PFSK-1 (cell line): ENCODE results near the gene BLOC1S2.

ENCODE experiments used
- FOXP2 ChIP-seq: optimal IDR thresholded peaks from 2 replicates; pipeline ENCODE3; 2011; ENCODE audit warnings: borderline replicate concordance, control low read depth, inconsistent platforms; ENCODE audit not compliant: insufficient read depth; ENCODE audit errors: extremely low read length, extremely low read depth
- POLR2AphosphoS5 ChIP-seq: IDR thresholded peaks from 2 replicates; pipeline ENCODE4 v1.6.1; 2012; ENCODE audit warnings: low read depth, mild to moderate bottlenecking, control low read depth, low read length, moderate library complexity
- SIN3A ChIP-seq: IDR thresholded peaks from 2 replicates; pipeline ENCODE4 v1.6.1; 2012; ENCODE audit warnings: mild to moderate bottlenecking, low read length, moderate library complexity, borderline replicate concordance; ENCODE audit not compliant: insufficient read depth
- TAF1 ChIP-seq: IDR thresholded peaks from 2 replicates; pipeline ENCODE4 v1.6.1; 2012; ENCODE audit warnings: low read length, control low read depth, borderline replicate concordance; ENCODE audit not compliant: insufficient read depth
- TF ChIP-seq, protein P1 (sequence below), 2 experiments: IDR thresholded peaks; 2 replicates each; pipeline versions ENCODE4 v1.6.1 to v1.8.0; 2011 to 2012; ENCODE audit warnings: low read depth in 2 of 2, low read length in 2 of 2, control low read depth in 1 of 2, inconsistent platforms in 1 of 2, mild to moderate bottlenecking in 1 of 2, moderate library complexity in 1 of 2; ENCODE audit not compliant: insufficient read depth in 1 of 2

The BLOC1S2 gene

GRCh38 chr10:100245484-100246220, 40.8 kb downstream of the BLOC1S2 start:
- TF ChIP-seq SIN3A (no peak), FOXP2 (no peak), TAF1 (no peak), POLR2AphosphoS5 (no peak)
- TF ChIP-seq, protein P1, sequence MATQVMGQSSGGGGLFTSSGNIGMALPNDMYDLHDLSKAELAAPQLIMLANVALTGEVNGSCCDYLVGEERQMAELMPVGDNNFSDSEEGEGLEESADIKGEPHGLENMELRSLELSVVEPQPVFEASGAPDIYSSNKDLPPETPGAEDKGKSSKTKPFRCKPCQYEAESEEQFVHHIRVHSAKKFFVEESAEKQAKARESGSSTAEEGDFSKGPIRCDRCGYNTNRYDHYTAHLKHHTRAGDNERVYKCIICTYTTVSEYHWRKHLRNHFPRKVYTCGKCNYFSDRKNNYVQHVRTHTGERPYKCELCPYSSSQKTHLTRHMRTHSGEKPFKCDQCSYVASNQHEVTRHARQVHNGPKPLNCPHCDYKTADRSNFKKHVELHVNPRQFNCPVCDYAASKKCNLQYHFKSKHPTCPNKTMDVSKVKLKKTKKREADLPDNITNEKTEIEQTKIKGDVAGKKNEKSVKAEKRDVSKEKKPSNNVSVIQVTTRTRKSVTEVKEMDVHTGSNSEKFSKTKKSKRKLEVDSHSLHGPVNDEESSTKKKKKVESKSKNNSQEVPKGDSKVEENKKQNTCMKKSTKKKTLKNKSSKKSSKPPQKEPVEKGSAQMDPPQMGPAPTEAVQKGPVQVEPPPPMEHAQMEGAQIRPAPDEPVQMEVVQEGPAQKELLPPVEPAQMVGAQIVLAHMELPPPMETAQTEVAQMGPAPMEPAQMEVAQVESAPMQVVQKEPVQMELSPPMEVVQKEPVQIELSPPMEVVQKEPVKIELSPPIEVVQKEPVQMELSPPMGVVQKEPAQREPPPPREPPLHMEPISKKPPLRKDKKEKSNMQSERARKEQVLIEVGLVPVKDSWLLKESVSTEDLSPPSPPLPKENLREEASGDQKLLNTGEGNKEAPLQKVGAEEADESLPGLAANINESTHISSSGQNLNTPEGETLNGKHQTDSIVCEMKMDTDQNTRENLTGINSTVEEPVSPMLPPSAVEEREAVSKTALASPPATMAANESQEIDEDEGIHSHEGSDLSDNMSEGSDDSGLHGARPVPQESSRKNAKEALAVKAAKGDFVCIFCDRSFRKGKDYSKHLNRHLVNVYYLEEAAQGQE (IDR thresholded peaks at IDR 0.05; ENCODE audit: insufficient read depth in 1 of 2, low read depth in 2 of 2, low read length in 2 of 2) = no peak

DNA sequence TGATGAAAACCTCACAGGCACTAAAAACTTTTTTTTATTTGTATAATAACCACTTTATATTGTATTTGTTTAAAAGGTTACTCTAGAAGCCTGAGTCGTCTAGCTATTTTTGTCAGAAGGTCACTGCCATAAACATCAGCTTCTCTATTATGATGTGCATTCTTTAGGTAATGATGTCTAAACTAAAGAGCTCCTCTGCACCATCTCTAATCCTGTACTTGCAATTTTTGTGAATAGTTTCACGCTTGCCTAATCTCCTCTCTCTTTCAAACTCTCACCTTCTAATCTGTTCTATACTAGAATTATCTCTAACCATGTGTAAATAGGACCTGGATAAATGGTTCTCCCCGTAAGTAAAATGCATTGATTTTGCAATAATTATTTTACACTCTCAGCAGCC, 46.6 kb downstream of the BLOC1S2 start:
- TF ChIP-seq TAF1 (no peak), SIN3A (no peak), POLR2AphosphoS5 (no peak), FOXP2 (no peak)
- TF ChIP-seq, protein P1 (IDR thresholded peaks at IDR 0.05; ENCODE audit: insufficient read depth in 1 of 2, low read depth in 2 of 2, low read length in 2 of 2) = no peak

DNA sequence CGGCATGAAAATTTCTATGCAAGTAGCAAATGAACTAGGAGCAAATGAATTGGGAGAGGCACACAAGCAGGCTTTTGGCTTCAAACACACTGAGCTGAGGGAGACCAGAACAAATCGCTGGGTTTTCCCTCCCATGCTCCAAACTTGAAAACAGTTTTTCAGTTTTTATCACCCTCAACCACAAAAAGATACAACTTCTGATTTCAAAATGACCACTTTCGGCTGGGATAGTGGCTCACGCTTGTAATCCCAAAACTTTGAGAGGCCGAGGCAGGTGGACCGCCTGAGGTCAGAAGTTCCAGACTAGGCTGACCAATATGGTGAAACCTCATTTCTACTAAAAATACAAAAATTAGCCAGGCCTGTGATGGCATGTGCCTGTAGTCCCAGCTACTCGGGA, 48.1 kb downstream of the BLOC1S2 start:
- TF ChIP-seq TAF1 = no peak
- TF ChIP-seq FOXP2 = no peak
- TF ChIP-seq POLR2AphosphoS5 = no peak
- TF ChIP-seq SIN3A = no peak
- TF ChIP-seq, protein P1 (IDR thresholded peaks at IDR 0.05; ENCODE audit: insufficient read depth in 1 of 2, low read depth in 2 of 2, low read length in 2 of 2) = no peak

GRCh38 chr10:100232101-100232500, 54.4 kb downstream of the BLOC1S2 start:
- no peak for TF ChIP-seq TAF1
- TF ChIP-seq POLR2AphosphoS5 = no peak
- TF ChIP-seq FOXP2 = no peak
- no peak for TF ChIP-seq SIN3A
- TF ChIP-seq, protein P1 (IDR thresholded peaks at IDR 0.05; ENCODE audit: insufficient read depth in 1 of 2, low read depth in 2 of 2, low read length in 2 of 2) = no peak
